Thyroid gland (tissue), 4 donors: ENCODE measurements around the gene DUSP3. TPM values are rescaled to one million over a fixed set of nuclear protein-coding genes. Genes with fewer than 3 reads are reported as not detected.

Experiments used
- DNase-seq, 2 donors: peaks; one replicate each; pipeline ENCODE4 v3.0.0-alpha.2; 2019
- H3K27ac ChIP-seq, 3 donors: fragments of 200-600 bp; sonication (generic); 1 replicate in 2 of 3; 2 replicates in 1 of 3; pipeline ENCODE4 v1.5.1; 2016 to 2019; ENCODE audit warnings: mild to moderate bottlenecking in 1 of 3, moderate library complexity in 1 of 3
- H3K27me3 ChIP-seq: fragments of 200-600 bp; sonication (generic); one replicate; pipeline ENCODE4 v1.5.1; 2019
- H3K36me3 ChIP-seq, 2 donors: fragments of 200-600 bp; sonication (generic); one replicate each; pipeline ENCODE4 v1.5.1; 2016 to 2019
- H3K4me1 ChIP-seq, 2 donors: fragments of 200-600 bp; sonication (generic); one replicate each; pipeline ENCODE4 v1.5.1; 2017 to 2019
- H3K4me3 ChIP-seq, 3 donors: fragments of 200-600 bp; sonication (generic); replicated peaks in 1 of 3; 1 replicate in 2 of 3; 2 replicates in 1 of 3; pipeline ENCODE4 v1.5.1; 2016; ENCODE audit warnings: mild to moderate bottlenecking in 1 of 3
- H3K9me3 ChIP-seq: fragments of 200-600 bp; sonication (generic); one replicate; pipeline ENCODE4 v1.5.1; 2017
- POLR2A ChIP-seq, 2 donors: fragments of 450-650 bp; IDR thresholded peaks; one replicate each; pipeline ENCODE4 v1.6.1; 2017; ENCODE audit warnings: antibody characterized with exemption in 2 of 2, mild to moderate bottlenecking in 2 of 2, moderate library complexity in 1 of 2
- WGBS, 2 donors: methylation state at CpG; one replicate each; pipeline ENCODE4 v1.1.5; 2017; 5-methylcytosine and 5-hydroxymethylcytosine counted together
- intact Hi-C: fragments of 100-400 bp; cut with DNase I; formaldehyde crosslinking; loops from one replicate; pipeline ENCODE4 v1.15.1; 2023
- total RNA-seq, 4 donors: library from RNA; depleted of rRNA; stranded (reverse); fragments of >200 nt; gene quantifications; one replicate each; pipeline ENCODE4 v1.2.3, GENCODE V29; 2016
- TF ChIP-seq, protein P1 (sequence below), 6 experiments: fragments of 200-600 bp in 3 of 6; fragments of 450-650 bp in 3 of 6; sonication (generic) in 3 of 6; IDR thresholded peaks; one replicate each; pipeline ENCODE4 v1.5.1; 2016 to 2019; ENCODE audit warnings: antibody characterized with exemption in 6 of 6, mild to moderate bottlenecking in 2 of 6, inconsistent platforms in 1 of 6, moderate library complexity in 1 of 6

Gene DUSP3
- total RNA-seq, 4 donors from 2014 or later, result 67.7 to 98.5 (median 72.0) TPM

- no peaks in the 10 kb centered on the region for H3K36me3 ChIP-seq
- H3K4me3 ChIP-seq, result no peak overlapping the region
- H3K27ac ChIP-seq, result no peak overlapping the region
- 80 to 90% methylated on average over 3 to 5 of the region's 5 CpGs for WGBS, 2 donors
- intact Hi-C loops, result no loop called here
- H3K27me3 ChIP-seq, result no peaks in the 10 kb centered on the region
- no peaks in the 10 kb centered on the region for H3K9me3 ChIP-seq
- TF ChIP-seq POLR2A (IDR thresholded peaks at IDR 0.05), result no peak
- TF ChIP-seq, protein P1, sequence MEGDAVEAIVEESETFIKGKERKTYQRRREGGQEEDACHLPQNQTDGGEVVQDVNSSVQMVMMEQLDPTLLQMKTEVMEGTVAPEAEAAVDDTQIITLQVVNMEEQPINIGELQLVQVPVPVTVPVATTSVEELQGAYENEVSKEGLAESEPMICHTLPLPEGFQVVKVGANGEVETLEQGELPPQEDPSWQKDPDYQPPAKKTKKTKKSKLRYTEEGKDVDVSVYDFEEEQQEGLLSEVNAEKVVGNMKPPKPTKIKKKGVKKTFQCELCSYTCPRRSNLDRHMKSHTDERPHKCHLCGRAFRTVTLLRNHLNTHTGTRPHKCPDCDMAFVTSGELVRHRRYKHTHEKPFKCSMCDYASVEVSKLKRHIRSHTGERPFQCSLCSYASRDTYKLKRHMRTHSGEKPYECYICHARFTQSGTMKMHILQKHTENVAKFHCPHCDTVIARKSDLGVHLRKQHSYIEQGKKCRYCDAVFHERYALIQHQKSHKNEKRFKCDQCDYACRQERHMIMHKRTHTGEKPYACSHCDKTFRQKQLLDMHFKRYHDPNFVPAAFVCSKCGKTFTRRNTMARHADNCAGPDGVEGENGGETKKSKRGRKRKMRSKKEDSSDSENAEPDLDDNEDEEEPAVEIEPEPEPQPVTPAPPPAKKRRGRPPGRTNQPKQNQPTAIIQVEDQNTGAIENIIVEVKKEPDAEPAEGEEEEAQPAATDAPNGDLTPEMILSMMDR (IDR thresholded peaks at IDR 0.05), result no peak
- H3K4me1 ChIP-seq, result no peaks in the 10 kb centered on the region
- no peak for DNase-seq
These were observed 37.1 kb downstream of the DUSP3 start for GRCh38 chr17:43741636-43742035.

- no peak for DNase-seq
- intact Hi-C loops, result no loop called here
- 81 to 91% methylated on average over 4 of the region's 4 CpGs for WGBS, 2 donors
- H3K4me3 ChIP-seq, result no peak overlapping the region
- no peaks in the 10 kb centered on the region for H3K9me3 ChIP-seq
- no peaks in the 10 kb centered on the region for H3K27me3 ChIP-seq
- no peaks in the 10 kb centered on the region for H3K4me1 ChIP-seq
- H3K27ac ChIP-seq, result no peak overlapping the region
- TF ChIP-seq, protein P1 (IDR thresholded peaks at IDR 0.05), result no peak
- TF ChIP-seq POLR2A (IDR thresholded peaks at IDR 0.05), result no peak
- H3K36me3 ChIP-seq, result no peaks in the 10 kb centered on the region
These were observed 38.2 kb downstream of the DUSP3 start for GRCh38 chr17:43740541-43740940.

DNA sequence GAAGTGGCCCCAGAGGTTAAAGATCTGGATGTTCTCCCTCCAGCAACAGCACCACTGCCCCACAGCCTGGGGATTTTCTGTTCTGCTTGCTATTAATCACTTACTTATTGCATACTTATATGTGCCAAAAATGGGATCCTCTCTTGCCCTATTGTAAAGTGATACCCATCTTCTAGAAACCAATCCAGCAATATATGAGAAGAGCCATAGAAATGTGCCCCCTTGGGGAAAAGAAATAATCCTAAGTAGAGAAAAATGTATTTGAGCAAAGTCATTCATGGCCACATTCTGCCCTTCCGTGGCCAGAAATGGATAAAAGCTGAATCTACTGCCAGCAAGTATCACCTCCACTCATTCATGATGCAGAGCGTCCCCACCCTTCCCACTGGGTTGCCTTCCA lies 41.1 kb downstream of the DUSP3 start:
- 84 to 86% methylated on average over 2 of the region's 2 CpGs for WGBS, 2 donors
- H3K4me1 ChIP-seq, result no peaks in the 10 kb centered on the region
- no peak for DNase-seq
- TF ChIP-seq, protein P1 (IDR thresholded peaks at IDR 0.05), result no peak
- H3K27ac ChIP-seq, result no peak overlapping the region
- H3K36me3 ChIP-seq, result no peaks in the 10 kb centered on the region
- H3K27me3 ChIP-seq, result no peaks in the 10 kb centered on the region
- no peak overlapping the region for H3K4me3 ChIP-seq
- intact Hi-C loops, result no loop called here
- no peaks in the 10 kb centered on the region for H3K9me3 ChIP-seq

DNA sequence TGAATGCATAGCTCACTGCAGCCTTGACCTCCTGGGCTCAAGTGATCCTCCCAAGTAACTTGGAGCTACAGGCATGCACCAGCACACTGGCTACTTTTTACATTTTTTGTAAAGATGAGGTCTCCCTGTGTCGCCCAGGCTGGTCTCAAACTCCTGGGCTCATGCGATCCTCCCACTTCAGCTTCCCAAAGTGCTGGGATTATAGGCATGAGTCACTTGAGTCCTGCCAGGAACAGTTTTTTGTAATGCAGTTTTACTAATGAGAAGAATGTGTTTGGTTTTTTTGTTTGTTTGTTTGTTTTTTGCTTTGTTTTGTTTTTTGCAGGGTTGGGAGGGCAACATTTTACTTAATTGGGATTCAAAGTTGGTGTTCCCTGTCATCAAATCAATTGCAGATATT lies 42.4 kb downstream of the DUSP3 start:
- Histone ChIP-seq H3K4me1 (no peaks in the 10 kb centered on the region), H3K36me3 (no peaks in the 10 kb centered on the region), H3K27me3 (no peaks in the 10 kb centered on the region), H3K9me3 (no peaks in the 10 kb centered on the region), H3K4me3 (no peak overlapping the region), H3K27ac (no peak overlapping the region)
- intact Hi-C loops, result no loop called here
- WGBS, 2 donors, result 92 to 95% methylated on average over 2 of the region's 2 CpGs
- DNase-seq, result no peak
- TF ChIP-seq, protein P1 (IDR thresholded peaks at IDR 0.05), result no peak
- no peak for TF ChIP-seq POLR2A (IDR thresholded peaks at IDR 0.05)

DNA sequence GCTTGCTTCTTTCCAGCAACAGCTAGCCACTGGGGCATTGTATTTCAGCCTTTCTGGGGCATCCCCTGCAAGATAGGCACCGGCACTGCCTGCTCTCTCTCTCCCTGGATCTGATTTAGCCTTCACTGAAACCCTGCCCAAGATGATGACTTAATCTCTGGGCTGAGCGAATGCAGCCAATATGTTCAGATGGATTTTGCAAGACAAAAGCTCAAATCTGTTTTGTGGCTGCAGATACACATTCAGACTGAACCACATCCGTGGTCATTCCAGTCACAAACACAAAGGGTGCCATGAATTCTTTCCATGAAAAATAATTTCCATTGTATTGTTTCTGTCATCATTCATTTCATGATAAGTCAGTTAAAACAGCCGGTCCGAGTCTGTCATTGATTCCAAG lies 44.4 kb downstream of the DUSP3 start:
- intact Hi-C loops, result no loop called here
- WGBS, 2 donors, result 61 to 75% methylated on average over 5 of the region's 5 CpGs
- no peak for TF ChIP-seq POLR2A (IDR thresholded peaks at IDR 0.05)
- TF ChIP-seq, protein P1 (IDR thresholded peaks at IDR 0.05), result no peak
- no peak for DNase-seq
- Histone ChIP-seq H3K27ac (no peak overlapping the region), H3K9me3 (no peaks in the 10 kb centered on the region), H3K4me3 (no peak overlapping the region), H3K27me3 (no peaks in the 10 kb centered on the region), H3K4me1 (no peaks in the 10 kb centered on the region), H3K36me3 (no peaks in the 10 kb centered on the region)
